Limb (tissue), 2 donors: ENCODE data around the gene RAB9A.

Experiments
- DNase-seq, 2 donors: peaks; one replicate each; pipeline ENCODE4 v3.0.0-alpha.2; 2016; ENCODE audit errors: extremely low spot score in 2 of 2

Gene RAB9A

GRCh38 chrX:13742397-13743176 lies 53.7 kb downstream of the RAB9A start:
- no peak for DNase-seq

DNA sequence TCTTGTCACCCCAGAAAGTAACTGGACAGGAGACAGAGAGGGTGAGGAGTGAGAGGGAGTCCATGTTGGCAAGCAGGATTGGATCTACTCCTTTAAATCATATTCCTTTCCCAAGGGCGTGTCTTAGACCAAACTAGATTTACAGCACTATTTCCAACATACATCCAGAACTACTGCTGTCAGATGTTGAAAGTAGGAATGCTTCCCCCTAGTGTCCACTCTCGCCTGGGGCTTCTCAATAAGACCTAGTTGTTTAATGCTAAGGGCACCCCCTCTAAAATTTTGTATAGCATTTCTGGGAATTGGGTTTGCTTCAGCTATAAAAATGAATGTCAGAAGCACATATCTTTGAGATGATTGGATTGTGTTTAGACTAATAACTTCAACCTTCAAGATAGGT lies 58.9 kb downstream of the RAB9A start:
- DNase-seq = no peak

DNA sequence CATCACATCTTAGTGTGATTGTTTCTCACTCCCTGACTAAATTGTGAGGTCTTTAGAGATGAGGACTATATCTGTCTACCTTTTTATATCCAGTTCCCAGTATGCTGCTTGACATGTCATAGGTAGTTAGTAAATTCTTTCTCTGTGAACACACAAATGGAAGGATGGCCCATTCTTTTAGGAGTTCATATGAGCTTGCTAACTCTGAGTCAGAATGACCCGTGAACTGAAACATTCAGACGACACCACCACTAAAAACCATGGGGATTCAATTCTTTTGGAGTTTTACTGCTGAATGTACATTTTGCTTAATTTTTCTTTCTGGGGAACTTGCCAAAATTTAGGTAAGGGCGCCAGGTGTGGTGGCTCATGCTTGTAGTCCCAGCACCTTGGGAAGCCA lies 59.6 kb downstream of the RAB9A start:
- DNase-seq = no peak

DNA sequence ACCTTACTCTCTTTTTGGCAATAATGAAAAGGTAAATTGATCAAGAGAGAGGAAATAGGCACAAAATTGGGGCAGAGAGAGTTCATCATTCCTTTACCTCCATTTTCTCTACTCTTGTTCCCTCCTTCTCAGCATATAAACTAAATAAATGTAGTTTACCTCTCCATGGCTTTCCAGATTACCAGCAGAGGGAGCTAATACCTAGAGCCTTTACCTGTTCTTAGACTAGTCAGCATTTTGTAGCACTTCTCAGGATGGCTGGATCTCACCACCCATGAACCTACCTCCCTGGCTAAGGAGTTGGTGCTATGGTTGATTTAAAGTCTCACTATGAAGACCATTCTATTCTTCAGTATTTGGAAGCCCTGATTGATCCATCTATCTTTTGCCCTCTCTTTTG lies 61.3 kb downstream of the RAB9A start:
- no peak for DNase-seq

GRCh38 chrX:13750812-13751211 lies 61.9 kb downstream of the RAB9A start:
- DNase-seq = no peak

DNA sequence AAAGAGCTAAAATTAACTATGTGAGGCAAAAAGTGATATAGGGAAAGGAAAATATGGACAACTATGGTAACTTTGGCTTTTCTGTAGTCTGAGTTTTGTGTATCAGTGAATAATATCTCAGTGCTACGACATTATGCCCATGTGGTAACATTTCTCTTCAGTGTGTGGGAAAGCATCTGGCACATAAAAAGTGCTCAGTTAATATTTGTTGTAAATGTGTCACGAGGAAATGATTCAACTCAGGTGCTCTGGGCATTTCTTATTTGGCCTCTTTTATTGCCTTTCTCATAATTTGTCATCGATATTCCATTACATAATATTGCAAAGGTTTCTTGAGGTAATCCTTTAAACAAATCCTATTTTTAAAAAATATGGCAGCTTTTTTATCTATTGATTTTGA lies 63.2 kb downstream of the RAB9A start:
- no peak for DNase-seq

GRCh38 chrX:13752646-13753045 lies 63.7 kb downstream of the RAB9A start:
- DNase-seq = no peak

- DNase-seq = no peak
Observed at GRCh38 chrX:13754765-13755164, 65.8 kb downstream of the RAB9A start.

DNA sequence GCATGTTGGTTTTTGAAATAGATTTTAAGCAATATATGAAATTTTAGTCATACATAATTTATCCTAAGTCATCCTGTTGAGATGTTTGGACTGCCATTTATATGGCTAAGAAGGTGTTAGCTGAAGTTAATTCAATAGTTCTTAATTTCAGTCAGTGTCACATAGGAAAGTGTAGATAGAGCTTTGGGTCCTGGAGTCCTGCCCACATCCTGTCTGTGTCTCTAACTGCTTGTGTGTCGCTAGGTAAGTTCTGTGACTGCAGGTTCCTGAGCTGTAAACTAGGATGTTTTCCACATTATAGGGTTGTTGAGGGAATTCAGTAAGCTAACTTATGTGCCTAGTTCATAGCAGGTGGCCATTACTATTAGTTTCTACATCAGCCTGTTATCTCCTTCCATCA lies 66.3 kb downstream of the RAB9A start:
- no peak for DNase-seq

DNA sequence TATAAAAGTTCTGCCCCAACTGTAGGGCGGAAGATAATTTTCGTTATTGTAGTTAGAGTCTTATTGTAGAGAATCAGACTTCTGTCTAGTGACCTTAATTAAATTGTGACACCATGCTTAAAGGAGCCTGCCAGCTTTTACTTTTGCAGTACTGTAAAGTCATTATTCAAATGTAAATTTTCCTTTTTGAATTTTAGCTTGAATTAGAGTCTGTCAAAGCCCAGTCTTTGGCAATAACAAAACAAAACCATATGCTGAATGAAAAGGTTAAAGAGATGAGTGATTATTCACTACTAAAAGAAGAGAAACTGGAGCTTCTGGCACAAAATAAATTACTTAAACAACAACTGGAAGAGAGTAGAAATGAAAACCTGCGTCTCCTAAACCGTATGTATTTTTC lies 67.5 kb downstream of the RAB9A start:
- no peak for DNase-seq

- DNase-seq = no peak
Observed at GRCh38 chrX:13759152-13759718, 70.3 kb downstream of the RAB9A start.
